Astrocyte (in vitro differentiated cells and primary cell): Measurements from ENCODE around the gene F7. TPM values are rescaled to one million over a fixed set of nuclear protein-coding genes. Genes with fewer than 3 reads are reported as not detected.

Experiments used
- DNase-seq: peaks from one replicate; pipeline ENCODE4 v3.0.0-alpha.2; 2010; ENCODE audit warnings: low read depth
- FAIRE-seq: peaks from 2 replicates; lab custom pipeline; 2011; peaks lifted over from hg19 to GRCh38; lab: Jason Lieb, UNC
- H2AFZ ChIP-seq: 2 replicates; pipeline ENCODE4 v1.6.0; 2012; ENCODE audit warnings: low read depth, low read length, inconsistent platforms
- H3K27ac ChIP-seq: 2 replicates; pipeline ENCODE4 v1.5.1; 2011; ENCODE audit warnings: low read depth, low read length, inconsistent platforms
- H3K27me3 ChIP-seq: 2 replicates; pipeline ENCODE4 v1.6.0; 2011; ENCODE audit warnings: low read length, inconsistent platforms; ENCODE audit not compliant: insufficient read depth
- H3K36me3 ChIP-seq: 2 replicates; pipeline ENCODE4 v1.5.1; 2011; ENCODE audit warnings: low read length, inconsistent platforms; ENCODE audit not compliant: insufficient read depth
- H3K4me1 ChIP-seq: 2 replicates; pipeline ENCODE4 v1.5.1; 2011; ENCODE audit warnings: low read length, inconsistent platforms; ENCODE audit not compliant: insufficient read depth
- H3K4me2 ChIP-seq: 2 replicates; pipeline ENCODE4 v1.6.0; 2012; ENCODE audit warnings: low read length, inconsistent platforms
- H3K4me3 ChIP-seq: 2 replicates; pipeline ENCODE4 v1.5.1; 2011; ENCODE audit warnings: low read depth, mild to moderate bottlenecking, low read length, inconsistent platforms; ENCODE audit not compliant: insufficient read depth
- H3K79me2 ChIP-seq: 2 replicates; pipeline ENCODE4 v1.6.0; 2012; ENCODE audit warnings: mild to moderate bottlenecking, low read length, inconsistent platforms; ENCODE audit not compliant: insufficient read depth
- H3K9ac ChIP-seq: 2 replicates; pipeline ENCODE4 v1.6.0; 2012; ENCODE audit warnings: mild to moderate bottlenecking, low read length, inconsistent platforms
- H3K9me3 ChIP-seq: 2 replicates; pipeline ENCODE4 v1.5.1; 2012; ENCODE audit warnings: low read depth, mild to moderate bottlenecking, low read length, inconsistent platforms; ENCODE audit not compliant: insufficient read depth
- H4K20me1 ChIP-seq: 2 replicates; pipeline ENCODE4 v1.6.0; 2012; ENCODE audit warnings: low read length, inconsistent platforms; ENCODE audit not compliant: insufficient read depth
- H3K27ac Mint-ChIP-seq: one replicate; pipeline ENCODE4 v1.8.0; 2021; ENCODE audit warnings: mild to moderate bottlenecking, mixed read lengths; ENCODE audit not compliant: unreplicated experiment
- H3K27me3 Mint-ChIP-seq: one replicate; pipeline ENCODE4 v1.8.0; 2021; ENCODE audit warnings: low read depth, mixed read lengths; ENCODE audit not compliant: unreplicated experiment
- H3K36me3 Mint-ChIP-seq: one replicate; pipeline ENCODE4 v1.8.0; 2021; ENCODE audit warnings: low read depth, mixed read lengths; ENCODE audit not compliant: unreplicated experiment
- H3K4me1 Mint-ChIP-seq: one replicate; pipeline ENCODE4 v1.8.0; 2021; ENCODE audit warnings: low read depth, mixed read lengths; ENCODE audit not compliant: unreplicated experiment
- H3K4me3 Mint-ChIP-seq: one replicate; pipeline ENCODE4 v1.8.0; 2021; ENCODE audit warnings: mild to moderate bottlenecking, moderate library complexity, mixed read lengths; ENCODE audit not compliant: unreplicated experiment
- H3K9me3 Mint-ChIP-seq: one replicate; pipeline ENCODE4 v1.8.0; 2021; ENCODE audit warnings: mild to moderate bottlenecking, mixed read lengths; ENCODE audit not compliant: unreplicated experiment
- EZH2 ChIP-seq: IDR thresholded peaks from 2 replicates; pipeline ENCODE4 v1.6.1; 2012; ENCODE audit warnings: mild to moderate bottlenecking, low read length, inconsistent platforms; ENCODE audit not compliant: insufficient read depth
- total RNA-seq: library from RNA; stranded (reverse); gene quantifications from 2 replicates; pipeline ENCODE4 v1.2.1, GENCODE V29; 2021
- TF ChIP-seq, protein P1 (sequence below): IDR thresholded peaks from 2 replicates; pipeline ENCODE4 v1.5.1; 2011; ENCODE audit warnings: low read depth, mild to moderate bottlenecking, inconsistent platforms, low read length, moderate library complexity; ENCODE audit not compliant: insufficient read depth

F7 gene
- total RNA-seq, 1 donor from 2014 or later: not detected

DNA sequence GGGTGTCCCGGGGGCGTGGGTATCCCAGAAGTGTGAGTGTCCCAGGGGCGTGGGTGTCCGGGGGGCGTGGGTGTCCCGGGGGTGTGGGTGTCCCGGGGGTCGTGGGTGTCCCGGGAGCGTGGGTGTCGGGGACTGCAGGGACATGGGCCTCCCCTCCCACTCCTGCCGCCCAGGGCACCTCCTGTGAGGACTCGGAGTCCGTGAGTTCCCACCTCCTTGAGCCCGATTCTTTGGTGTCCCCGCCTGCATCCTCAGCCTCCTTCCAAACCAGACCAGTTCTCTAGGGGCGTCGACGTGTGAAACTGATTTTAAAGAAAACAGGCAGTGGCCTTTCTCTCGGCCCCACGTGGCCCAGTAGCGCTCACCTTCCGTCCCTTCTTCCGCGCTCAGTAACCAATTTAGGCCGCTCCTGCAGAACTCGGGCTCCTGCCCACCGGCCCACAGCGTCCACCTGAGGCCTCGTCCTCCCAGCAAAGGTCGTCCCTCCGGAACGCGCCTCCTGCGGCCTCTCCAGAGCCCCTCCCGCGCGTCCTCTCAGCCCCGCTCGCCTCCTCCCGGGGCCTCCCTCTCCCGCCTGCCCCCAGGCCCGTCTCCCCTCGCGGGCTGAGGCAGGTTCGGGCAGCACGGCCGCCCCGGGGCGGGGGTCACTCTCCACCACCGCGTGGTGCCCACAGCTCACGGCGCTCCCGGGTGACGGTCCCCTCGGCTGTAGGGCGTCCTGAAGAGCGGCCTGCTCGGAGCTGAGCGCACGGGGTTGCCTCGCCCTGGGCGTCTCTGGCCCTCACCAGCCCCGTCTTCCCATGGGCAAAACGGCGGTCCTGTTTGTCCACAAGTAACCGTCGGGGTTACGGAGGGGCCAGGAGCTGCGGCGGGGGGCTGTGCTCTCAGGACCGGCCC, 3.8 kb downstream of the F7 start:
- Mint-ChIP-seq H3K4me3 (no peak overlapping the region), H3K4me1 (no peaks in the 10 kb centered on the region), H3K27me3 (peaks cover 4% of the 10 kb centered on the region), H3K27ac (no peak overlapping the region), H3K9me3 (peaks cover 3% of the 10 kb centered on the region), H3K36me3 (no peaks in the 10 kb centered on the region)
- H3K79me2 ChIP-seq: no peaks in the 10 kb centered on the region
- peaks cover 3% of the 10 kb centered on the region for H3K4me1 ChIP-seq
- FAIRE-seq (no peak), DNase-seq (no peak)
- H3K27me3 ChIP-seq: peaks cover 20% of the 10 kb centered on the region
- H3K36me3 ChIP-seq: no peaks in the 10 kb centered on the region
- no peaks in the 10 kb centered on the region for H3K9me3 ChIP-seq
- no peak overlapping the region for H3K27ac ChIP-seq
- H4K20me1 ChIP-seq: no peaks in the 10 kb centered on the region
- peak; percentile 13 for TF ChIP-seq EZH2
- TF ChIP-seq, protein P1, sequence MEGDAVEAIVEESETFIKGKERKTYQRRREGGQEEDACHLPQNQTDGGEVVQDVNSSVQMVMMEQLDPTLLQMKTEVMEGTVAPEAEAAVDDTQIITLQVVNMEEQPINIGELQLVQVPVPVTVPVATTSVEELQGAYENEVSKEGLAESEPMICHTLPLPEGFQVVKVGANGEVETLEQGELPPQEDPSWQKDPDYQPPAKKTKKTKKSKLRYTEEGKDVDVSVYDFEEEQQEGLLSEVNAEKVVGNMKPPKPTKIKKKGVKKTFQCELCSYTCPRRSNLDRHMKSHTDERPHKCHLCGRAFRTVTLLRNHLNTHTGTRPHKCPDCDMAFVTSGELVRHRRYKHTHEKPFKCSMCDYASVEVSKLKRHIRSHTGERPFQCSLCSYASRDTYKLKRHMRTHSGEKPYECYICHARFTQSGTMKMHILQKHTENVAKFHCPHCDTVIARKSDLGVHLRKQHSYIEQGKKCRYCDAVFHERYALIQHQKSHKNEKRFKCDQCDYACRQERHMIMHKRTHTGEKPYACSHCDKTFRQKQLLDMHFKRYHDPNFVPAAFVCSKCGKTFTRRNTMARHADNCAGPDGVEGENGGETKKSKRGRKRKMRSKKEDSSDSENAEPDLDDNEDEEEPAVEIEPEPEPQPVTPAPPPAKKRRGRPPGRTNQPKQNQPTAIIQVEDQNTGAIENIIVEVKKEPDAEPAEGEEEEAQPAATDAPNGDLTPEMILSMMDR: no peak
- no peak overlapping the region for H3K4me3 ChIP-seq
- H3K4me2 ChIP-seq: no peak overlapping the region
- no peak overlapping the region for H3K9ac ChIP-seq
- no peak overlapping the region for H2AFZ ChIP-seq

DNA sequence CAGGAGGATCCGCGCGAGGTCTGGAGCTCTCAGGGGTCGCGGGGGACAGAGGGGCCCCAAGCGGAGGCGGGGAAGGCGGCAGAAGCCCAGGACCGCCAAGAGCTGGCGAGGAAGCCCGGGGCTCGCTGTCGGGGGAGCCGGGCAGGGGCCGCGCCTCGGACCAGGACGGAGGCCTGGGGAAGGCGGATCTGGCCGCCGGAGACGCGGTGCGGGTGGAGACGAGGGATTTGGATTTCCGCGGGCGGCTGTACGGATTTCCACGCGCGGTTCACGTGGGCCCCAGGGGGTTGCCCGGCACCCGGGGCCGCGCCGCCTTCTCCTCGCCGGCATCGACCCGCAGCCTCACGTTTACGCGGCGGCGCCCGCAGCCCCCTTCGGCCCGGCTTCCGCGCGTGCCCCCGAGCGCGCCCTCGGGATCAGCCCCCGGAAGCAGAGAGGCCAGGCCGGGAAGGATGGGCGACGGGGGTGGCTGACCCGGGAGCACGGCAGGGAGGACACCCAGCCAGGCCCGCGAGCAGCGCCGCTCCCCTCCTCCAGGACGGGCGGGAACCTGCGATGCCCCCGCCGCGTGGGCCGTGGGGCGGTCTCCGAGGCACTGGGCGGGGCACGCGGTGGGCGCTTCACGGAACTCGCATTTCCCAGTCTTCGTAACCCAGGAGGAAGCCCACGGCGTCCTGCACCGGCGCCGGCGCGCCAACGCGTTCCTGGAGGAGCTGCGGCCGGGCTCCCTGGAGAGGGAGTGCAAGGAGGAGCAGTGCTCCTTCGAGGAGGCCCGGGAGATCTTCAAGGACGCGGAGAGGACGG, 4.7 kb downstream of the F7 start:
- FAIRE-seq (no peak), DNase-seq (no peak)
- H3K4me2 ChIP-seq: peak overlapping the region; percentile 67
- H3K4me1 Mint-ChIP-seq: no peaks in the 10 kb centered on the region
- peaks cover 20% of the 10 kb centered on the region for H3K27me3 ChIP-seq
- peaks cover 3% of the 10 kb centered on the region for H3K9me3 Mint-ChIP-seq
- H4K20me1 ChIP-seq: no peaks in the 10 kb centered on the region
- no peak overlapping the region for H3K27ac ChIP-seq
- H3K9ac ChIP-seq: no peak overlapping the region
- no peak overlapping the region for H3K4me3 Mint-ChIP-seq
- peaks cover 3% of the 10 kb centered on the region for H3K4me1 ChIP-seq
- H3K27ac Mint-ChIP-seq: no peak overlapping the region
- H3K79me2 ChIP-seq: no peaks in the 10 kb centered on the region
- H2AFZ ChIP-seq: peak overlapping the region; percentile 47
- H3K9me3 ChIP-seq: no peaks in the 10 kb centered on the region
- H3K27me3 Mint-ChIP-seq: peaks cover 11% of the 10 kb centered on the region
- no peaks in the 10 kb centered on the region for H3K36me3 Mint-ChIP-seq
- peak; percentile 71 for TF ChIP-seq EZH2
- TF ChIP-seq, protein P1: no peak
- H3K36me3 ChIP-seq: no peaks in the 10 kb centered on the region
- peak overlapping the region; percentile 5 for H3K4me3 ChIP-seq
